ENCODE results near the gene TFG.

TFG gene

GRCh38 chr3:100743535-100743934 is 34.2 kb downstream of the TFG start:
- Histone ChIP-seq H3K27ac (no peak overlapping the region), H3K79me2 (no peaks in the 10 kb centered on the region), H3K36me3 (ENCODE audit: control insufficient read depth, insufficient read depth, low read length) (no peaks in the 10 kb centered on the region)

GRCh38 chr3:100744671-100745070 is 35.4 kb downstream of the TFG start:
- H3K9ac ChIP-seq = no peak overlapping the region
- no peaks in the 10 kb centered on the region for H3K4me1 ChIP-seq
- no peaks in the 10 kb centered on the region for H3K9me3 ChIP-seq (ENCODE audit: control insufficient read depth, low read length)
- H3K27me3 ChIP-seq (ENCODE audit: control insufficient read depth, insufficient read depth, low read length) = no peaks in the 10 kb centered on the region
- no peak overlapping the region for H3K27ac ChIP-seq
- H3K4me2 ChIP-seq (ENCODE audit: low read length) = no peak overlapping the region
- H2AFZ ChIP-seq = no peak overlapping the region
- H3K4me3 ChIP-seq (ENCODE audit: low read depth, low read length) = no peak overlapping the region
- H3K36me3 ChIP-seq (ENCODE audit: control insufficient read depth, insufficient read depth, low read length) = no peaks in the 10 kb centered on the region
- no peak for TF ChIP-seq CTCF (IDR thresholded peaks at IDR 0.05)
- no peaks in the 10 kb centered on the region for H3K79me2 ChIP-seq

More at GRCh38 chr3:100743535-100743934, 34.2 kb downstream of the TFG start:
- Histone ChIP-seq H3K4me3 (ENCODE audit: low read depth, low read length) (no peak overlapping the region), H3K27me3 (ENCODE audit: control insufficient read depth, insufficient read depth, low read length) (no peaks in the 10 kb centered on the region), H3K4me2 (ENCODE audit: low read length) (no peak overlapping the region), H2AFZ (no peak overlapping the region), H3K9ac (no peak overlapping the region), H3K9me3 (ENCODE audit: control insufficient read depth, low read length) (no peaks in the 10 kb centered on the region), H3K4me1 (peaks cover 4% of the 10 kb centered on the region)
- TF ChIP-seq CTCF (IDR thresholded peaks at IDR 0.05) = no peak

- H3K4me1 ChIP-seq = no peaks in the 10 kb centered on the region
- no peak overlapping the region for H2AFZ ChIP-seq
- H3K27me3 ChIP-seq (ENCODE audit: control insufficient read depth, insufficient read depth, low read length) = no peaks in the 10 kb centered on the region
- H3K36me3 ChIP-seq (ENCODE audit: control insufficient read depth, insufficient read depth, low read length) = no peaks in the 10 kb centered on the region
- TF ChIP-seq CTCF (IDR thresholded peaks at IDR 0.05) = no peak
- H3K27ac ChIP-seq = no peak overlapping the region
- no peak overlapping the region for H3K4me3 ChIP-seq (ENCODE audit: low read depth, low read length)
- no peak overlapping the region for H3K9ac ChIP-seq
- no peaks in the 10 kb centered on the region for H3K9me3 ChIP-seq (ENCODE audit: control insufficient read depth, low read length)
- H3K4me2 ChIP-seq (ENCODE audit: low read length) = no peak overlapping the region
- no peaks in the 10 kb centered on the region for H3K79me2 ChIP-seq
Measured at GRCh38 chr3:100745617-100746016, 36.3 kb downstream of the TFG start.

GRCh38 chr3:100746092-100746491 is 36.8 kb downstream of the TFG start:
- H3K36me3 ChIP-seq (ENCODE audit: control insufficient read depth, insufficient read depth, low read length) = no peaks in the 10 kb centered on the region
- no peak for TF ChIP-seq CTCF (IDR thresholded peaks at IDR 0.05)
- no peak overlapping the region for H3K4me2 ChIP-seq (ENCODE audit: low read length)
- H2AFZ ChIP-seq = no peak overlapping the region
- H3K9ac ChIP-seq = no peak overlapping the region
- H3K9me3 ChIP-seq (ENCODE audit: control insufficient read depth, low read length) = no peaks in the 10 kb centered on the region
- no peak overlapping the region for H3K4me3 ChIP-seq (ENCODE audit: low read depth, low read length)
- H3K27me3 ChIP-seq (ENCODE audit: control insufficient read depth, insufficient read depth, low read length) = no peaks in the 10 kb centered on the region
- H3K4me1 ChIP-seq = no peaks in the 10 kb centered on the region
- H3K27ac ChIP-seq = no peak overlapping the region
- no peaks in the 10 kb centered on the region for H3K79me2 ChIP-seq

- Histone ChIP-seq H3K27me3 (ENCODE audit: control insufficient read depth, insufficient read depth, low read length) (no peaks in the 10 kb centered on the region), H3K9ac (no peak overlapping the region), H3K4me3 (ENCODE audit: low read depth, low read length) (no peak overlapping the region), H3K79me2 (no peaks in the 10 kb centered on the region), H3K4me1 (peaks cover 4% of the 10 kb centered on the region), H3K9me3 (ENCODE audit: control insufficient read depth, low read length) (no peaks in the 10 kb centered on the region), H3K36me3 (ENCODE audit: control insufficient read depth, insufficient read depth, low read length) (no peaks in the 10 kb centered on the region), H2AFZ (no peak overlapping the region), H3K27ac (no peak overlapping the region), H3K4me2 (ENCODE audit: low read length) (no peak overlapping the region)
- TF ChIP-seq CTCF (IDR thresholded peaks at IDR 0.05) = no peak
Measured at GRCh38 chr3:100748220-100748619, 38.9 kb downstream of the TFG start.

All from parathyroid adenoma (tissue), 2 donors.